ENCODE results near the gene SMAGP.
A peak's percentile ranks its signal among the peaks of the same experiment; 100 is the strongest.
"Not testable (repeated sequence)": the region's sequence is repeated elsewhere in the genome, so short reads cannot be mapped to it uniquely, and the experiment has no call there.

The SMAGP gene, protein sequence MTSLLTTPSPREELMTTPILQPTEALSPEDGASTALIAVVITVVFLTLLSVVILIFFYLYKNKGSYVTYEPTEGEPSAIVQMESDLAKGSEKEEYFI

DNA sequence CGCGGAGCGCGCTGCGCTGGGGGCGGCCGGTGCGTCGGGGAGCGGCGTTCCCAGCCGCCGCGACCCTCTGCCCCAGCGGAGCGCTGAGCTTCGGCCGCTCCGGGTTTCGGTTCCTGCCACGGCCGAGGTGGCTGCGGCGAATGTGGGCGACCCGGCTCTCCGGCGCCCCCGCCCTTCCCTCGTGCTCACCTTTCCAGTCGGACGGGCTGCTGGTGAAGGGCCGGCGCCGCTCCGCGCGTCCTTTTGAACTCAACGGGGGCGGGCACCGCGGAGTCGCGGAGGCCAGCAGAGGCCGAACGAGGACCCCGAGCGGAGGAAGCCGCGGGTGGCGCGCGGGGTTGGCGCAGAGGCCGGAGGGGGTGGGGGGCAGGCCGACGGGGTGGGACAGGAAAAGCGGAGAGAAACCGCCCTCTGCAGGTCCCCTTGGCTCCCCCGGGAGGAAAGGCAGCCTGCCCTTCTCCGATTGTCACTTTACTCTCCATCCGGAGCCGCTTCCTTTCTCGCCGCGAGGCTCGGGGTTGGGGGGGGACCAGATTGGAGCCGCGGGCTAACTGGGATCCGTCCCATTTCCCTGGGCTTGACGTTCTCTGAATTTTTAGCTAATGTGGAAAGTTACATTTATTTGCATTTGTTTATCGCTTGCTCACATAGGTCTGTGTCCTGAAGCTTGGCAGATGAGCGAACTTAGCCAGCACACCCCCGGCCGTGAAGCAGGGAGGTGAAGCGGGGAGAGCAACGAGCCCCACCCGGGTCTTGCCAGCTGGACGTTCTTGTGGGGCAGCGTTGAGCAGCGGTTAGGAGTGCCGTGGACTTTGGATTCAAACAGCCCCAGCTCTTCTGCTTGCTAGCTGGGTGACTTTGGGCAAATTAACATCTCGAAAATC, at the start of gene SMAGP:
Gene SMAGP, minus strand, starts transcription at position 349 of the 884 bp plus-strand sequence. CDS start 1,137 bp downstream, outside the sequence.
- peak; percentile 80 for DNase-seq

DNA sequence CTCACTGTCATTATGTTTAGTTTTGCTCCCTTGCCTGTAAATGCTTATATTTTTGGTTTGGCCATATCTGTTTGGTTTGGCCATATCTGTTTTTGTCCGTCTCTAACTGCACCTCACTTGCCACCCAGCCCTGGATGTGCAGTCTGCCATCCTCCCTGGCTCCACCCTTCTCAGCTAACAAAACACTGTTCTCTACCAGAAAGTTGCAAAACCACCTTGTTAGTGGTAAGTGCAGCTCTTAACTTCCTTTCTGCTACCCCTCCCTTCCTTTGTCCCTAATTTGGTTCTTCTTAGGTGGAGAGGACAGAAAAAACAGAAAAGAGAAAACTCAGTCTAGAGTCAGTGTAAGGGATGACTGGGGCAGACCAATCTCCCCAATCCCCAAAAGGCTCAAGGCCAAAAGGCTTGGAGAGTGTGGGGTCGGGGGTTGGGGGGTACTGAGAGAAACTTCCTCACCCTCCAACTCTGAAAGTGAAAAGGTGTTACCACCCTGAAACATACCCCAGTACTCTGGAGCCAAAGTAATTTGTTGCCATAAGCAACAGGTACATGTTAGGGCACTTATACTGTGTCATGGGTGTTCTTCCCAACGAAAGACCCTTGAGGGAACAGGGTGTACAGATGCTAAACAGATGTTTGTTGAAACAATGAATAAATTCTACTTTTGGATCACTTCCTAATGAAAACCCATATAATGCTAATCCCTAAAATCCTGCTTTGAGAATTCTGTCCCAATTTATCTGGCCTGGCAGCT, 48.8 kb upstream of the SMAGP start:
- no peak for DNase-seq

DNA sequence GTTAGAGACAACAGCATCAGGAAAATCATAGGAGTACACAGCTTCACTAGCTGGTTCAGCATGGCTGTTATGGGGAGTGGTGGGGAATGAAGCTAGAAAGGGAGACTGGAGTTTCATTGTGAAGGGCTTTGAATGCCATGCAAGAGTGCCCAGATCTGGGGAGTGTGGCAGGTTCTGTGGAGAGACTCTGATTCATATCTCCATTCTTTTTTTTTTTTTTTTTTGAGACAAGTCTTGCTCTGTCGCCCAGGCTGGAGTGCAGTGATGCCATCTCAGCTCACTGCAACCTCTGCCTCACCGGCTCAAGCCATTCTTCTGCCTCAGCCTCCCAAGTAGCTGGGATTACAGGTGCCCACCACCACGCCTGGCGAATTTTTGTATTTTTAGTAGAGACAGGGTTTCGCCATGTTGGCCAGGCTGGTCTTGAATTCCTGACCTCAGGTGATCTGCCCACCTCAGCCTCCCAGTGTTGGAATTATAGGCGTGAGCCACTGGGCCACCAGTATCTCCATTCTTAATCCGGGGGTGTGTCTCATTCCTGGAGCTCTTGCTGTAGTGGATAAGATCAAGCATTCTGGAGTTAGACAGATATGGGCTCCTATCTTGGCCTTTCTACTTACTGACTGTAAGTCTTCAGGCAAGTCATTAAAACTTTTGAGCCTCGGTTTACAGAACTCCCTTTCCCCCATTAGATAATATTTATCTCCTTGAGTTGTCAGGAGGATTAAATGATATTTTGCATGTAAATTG, 48.0 kb upstream of the SMAGP start:
- not testable (repeated sequence) for DNase-seq

DNA sequence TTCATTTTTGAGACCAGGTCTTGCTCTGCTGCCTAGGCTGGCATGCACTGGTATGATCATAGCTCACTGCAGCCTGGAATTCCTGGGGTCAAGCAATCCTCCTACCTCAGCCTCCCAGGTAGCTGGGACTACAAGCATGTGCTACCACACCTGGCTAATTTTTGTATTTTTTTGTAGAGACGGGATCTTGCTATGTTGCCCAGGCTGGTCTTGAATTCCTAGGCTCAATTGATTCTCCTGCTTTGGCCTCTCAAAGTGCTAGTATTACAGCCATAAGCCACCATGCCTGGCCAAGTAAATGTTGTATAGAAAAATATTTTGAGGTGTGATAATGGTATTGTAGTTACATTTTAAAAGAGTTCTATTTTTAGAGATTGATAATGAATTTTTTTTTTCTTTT, 41.2 kb upstream of the SMAGP start:
- no peak for DNase-seq

DNA sequence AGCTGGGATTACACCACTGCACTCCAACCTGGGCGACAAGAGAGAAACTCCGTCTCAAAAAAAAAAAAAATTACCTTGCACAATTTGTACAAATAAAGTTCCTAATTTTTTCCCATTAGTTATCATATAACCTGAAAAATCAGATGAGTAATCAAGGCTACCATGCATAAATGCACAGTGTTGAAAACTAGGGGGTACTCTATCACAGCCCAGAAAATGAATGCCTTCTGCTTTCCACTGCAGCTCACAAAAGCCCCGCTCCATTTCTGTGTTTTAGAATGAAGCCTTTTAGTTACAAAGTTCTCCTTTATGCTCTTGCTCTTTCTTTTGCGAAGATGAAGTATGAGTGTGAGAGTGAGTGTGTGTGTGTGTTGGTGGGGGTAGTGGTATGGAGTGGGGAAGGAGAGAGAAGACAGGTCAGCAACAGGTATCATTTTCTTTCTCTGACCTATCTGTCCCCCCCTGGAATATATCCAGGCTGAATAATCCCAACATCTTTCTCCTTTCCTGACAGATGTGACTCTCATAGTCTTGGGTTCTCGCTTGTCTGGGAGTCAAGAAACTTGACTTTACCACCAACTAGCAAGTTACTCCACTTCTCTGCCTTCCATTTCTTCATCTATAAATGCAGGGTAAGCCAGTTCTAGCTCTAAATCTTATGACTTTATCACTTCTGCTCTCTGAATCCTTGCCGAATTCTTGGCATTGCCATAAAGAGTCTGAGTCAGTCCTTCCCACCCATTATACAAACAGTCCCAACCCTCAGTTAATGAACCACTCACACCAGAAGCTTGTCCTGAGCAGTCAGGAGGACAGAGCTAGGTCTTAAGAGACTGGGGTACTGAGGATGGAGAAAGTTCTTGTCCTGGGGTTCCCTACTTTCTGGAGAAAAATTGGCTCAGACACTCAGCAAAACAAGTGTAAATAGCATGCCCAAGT, 37.7 kb upstream of the SMAGP start:
- DNase-seq, result no peak

DNA sequence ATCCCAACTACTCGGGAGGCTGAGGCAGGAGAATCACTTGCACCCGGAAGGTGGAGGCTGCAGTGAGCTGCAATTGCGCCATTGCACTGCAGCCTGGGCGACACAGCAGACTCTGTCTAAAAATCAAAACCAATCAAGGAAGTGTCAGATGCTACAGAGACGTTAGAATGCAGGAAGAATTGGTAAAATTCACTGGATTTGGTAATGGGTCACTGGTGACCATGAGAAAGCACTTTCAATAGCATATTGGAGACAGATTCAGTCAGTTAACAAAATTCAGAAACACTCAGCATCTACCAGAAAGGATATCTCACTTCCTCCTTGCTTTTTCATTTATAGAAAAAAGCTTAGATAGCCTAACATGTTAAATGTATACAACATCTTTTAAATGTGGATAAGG, 36.3 kb upstream of the SMAGP start:
- no peak for DNase-seq

DNA sequence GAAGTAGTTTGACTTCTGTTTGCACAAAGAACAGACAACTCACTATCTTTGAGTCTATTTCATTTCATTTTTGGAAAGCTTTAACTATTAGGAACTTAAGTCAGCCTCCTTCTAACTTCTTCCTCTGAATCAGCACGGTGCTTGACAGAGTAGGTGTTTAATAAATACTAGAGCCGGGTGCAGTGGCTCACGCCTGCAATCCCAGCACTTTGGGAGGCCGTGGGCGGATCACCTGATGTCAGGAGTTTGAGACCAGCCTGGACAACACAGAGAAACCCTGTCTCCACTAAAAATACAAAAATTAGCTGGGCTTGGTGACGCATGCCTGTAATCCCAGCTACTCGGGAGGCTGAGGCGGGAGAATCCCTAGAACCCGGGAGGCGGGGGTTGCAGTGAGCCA, 30.6 kb upstream of the SMAGP start:
- not testable (repeated sequence) for DNase-seq

DNA sequence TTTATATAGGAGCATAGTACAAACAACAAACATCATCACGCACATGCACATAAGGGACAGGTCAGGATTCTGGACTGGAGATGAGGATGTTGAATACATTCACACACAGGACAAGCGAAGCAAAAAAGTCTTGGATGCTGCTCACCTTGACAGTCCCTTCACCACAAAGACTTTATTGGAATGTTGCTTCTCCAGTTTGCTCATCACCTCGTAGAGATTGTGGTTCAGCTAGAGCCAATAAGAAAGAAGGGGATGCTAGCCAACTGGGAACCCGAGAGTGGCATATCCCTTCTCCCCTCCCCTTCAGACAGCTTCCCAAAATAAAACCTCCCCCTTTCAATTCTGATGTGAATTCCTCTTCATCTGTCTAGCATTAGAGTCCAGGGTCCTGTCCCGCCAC, 25.4 kb upstream of the SMAGP start:
- no peak for DNase-seq

DNA sequence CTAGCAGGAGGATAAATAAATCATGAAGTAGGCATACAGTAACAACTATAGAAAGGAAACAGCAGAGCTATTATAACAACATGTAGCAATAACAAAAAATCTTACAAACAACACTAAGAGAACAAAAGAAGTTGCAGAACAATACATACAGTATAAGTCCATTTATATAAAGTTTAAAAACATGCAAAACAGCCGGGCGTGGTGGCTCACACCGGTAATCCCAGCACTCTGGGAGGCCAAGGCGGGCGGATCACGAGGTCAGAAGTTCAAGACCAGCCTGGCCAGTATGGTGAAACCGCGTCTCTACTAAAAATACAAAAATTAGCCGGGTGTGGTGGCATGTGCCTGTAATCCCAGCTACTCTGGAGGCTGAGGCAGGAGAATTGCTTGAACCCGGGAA, 23.9 kb upstream of the SMAGP start:
- not testable (repeated sequence) for DNase-seq

DNA sequence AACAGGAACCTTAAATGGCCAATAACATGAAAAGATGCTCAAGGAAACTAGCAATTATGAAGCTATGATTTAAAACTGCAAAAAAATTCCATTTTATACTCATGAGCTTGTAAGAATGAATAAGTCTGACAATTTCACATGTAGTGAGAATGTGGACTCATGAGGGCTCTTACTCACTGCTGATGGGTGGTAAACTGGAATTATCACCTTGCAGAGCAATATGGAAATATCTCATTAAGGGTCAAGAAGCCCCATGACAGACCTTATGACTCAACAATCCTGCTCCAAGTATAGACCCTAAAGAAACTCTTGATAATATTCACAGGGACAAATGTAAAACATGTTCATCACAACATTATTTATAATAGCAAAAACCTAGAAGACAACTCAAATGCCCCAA, 23.5 kb upstream of the SMAGP start:
- no peak for DNase-seq

DNA sequence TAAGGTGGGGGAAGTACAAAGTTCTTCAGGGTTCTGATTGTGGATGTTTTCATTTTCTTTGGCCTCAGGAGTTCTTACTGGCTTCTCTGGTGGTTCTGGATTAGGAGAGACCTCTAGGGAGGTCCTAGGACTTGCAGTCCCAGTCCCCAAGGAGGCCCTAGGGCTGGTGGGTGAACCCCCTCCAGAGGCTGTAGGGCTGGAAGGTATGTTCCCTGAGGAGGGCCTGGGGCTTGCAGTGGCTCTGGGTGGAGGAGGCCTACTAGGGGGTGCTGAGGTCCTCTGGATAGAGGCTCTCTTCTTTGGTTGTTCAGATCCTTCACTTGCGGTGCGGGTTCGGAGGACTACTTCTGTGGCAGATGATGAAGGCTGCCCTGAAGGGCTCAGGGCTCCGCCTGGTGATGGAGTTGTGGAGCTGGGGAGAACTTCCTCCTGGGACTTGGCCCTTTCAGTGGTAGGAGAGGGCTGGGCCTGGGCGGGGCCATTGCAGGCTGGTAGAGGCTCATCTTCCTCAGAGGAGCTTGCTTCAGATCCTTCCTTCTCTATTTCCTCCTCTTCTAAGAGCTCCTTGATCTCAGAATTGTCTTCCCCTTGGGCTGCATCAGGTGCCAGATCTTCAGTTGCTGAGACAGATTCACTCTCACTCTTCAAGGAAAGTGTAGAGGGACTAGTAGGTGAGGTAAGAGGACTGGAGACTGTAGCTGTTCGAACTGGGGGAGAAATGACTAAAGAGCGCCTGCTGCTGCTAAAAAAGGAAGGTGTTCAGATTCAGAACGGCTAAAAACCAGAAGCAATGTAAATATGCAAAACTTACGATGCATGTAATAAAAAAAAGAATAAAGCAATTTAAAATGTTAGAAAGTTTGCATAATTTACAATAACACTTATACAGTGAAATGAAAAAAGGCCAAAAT, 21.6 kb upstream of the SMAGP start:
- DNase-seq, result not testable (repeated sequence)

DNA sequence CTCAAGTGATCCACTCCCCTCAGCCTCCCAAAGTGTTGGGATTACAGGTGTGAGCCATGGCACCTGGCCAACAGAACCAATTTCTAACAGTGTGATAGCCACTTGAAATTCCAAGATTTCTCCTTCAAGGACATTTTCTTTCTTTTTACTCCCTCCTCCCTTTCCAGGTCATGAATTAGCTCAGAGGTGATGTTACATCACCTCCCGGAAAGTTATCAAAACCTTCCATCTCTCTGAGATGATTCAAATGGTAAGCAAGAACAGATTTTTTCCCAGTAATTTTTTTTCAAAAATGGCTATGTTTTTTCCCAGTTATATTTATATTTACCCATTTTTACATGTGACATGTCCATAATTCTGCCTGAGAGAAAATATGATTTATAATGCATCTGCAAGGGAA, 15.6 kb upstream of the SMAGP start:
- DNase-seq, result no peak

DNA sequence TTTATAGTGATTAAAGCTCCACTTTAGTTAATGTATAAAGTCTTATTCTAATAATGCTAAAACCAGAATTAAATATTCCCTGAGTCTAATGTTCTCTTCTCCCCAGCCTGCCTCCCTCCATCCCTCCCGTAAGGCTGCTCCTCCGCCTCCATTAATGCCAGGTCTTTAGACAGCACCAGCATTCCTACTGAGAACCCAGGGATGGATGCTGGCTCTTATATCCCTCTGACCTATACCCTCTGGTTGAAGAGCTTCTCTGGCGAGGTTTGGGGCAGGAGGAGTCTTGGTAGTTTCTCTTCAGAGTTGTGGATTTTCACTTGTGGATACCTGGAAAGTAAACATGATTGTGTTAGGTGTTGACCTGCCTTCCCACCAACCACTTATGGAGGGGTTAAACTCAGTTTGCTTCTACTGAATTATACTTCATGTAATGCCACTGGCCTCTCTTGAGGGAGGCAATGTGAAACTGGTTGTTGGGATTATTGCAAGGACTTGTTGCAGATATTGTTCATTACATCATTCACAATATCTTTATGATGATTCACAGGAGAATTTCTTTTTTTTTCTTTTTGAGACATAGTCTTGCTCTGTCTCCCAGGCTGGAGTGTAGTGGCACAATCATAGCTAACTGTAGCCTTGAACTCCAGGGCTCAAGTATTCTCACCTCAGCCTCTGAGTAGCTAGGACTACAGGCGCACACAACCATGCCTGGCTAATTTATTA, 11.1 kb upstream of the SMAGP start:
- no peak for DNase-seq

DNA sequence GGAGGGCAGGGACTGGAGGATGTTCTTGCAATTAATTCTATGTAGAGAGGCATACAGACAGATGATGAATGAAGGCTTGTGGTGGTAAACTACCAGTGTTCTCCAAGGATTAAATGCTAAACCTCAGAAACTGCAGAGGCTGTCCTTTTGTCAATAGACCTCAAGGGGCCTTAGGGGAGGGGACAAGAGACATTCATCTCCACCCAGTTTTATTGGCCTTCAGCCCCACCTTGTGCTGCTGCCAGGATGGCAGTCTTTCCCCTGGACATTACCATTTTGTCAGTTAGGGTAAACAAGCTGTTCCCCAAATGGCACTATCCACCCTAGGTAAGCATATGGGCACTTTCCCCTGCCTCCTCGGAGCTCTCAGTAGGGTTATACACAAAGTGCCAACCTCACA, 4.9 kb upstream of the SMAGP start:
- DNase-seq, result no peak

DNA sequence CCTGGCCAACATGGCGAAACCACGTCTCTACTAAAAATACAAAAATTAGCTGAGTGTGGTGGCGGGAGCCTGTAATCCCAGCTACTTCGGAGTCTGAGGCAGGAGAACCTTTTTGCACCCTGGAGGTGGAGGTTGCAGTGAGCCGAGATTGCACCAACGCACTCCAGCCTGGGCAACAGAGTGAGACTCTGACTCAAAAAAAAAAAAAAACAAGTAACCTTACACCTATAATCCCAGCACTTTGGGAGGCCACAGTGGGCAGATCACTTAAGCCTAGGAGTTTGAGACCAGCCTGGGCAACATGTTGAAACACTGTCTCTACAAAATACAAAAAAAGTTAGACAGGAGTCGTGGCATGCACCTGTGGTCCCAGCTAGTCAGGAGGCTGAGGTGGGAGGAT, 2.6 kb upstream of the SMAGP start:
- not testable (repeated sequence) for DNase-seq

DNA sequence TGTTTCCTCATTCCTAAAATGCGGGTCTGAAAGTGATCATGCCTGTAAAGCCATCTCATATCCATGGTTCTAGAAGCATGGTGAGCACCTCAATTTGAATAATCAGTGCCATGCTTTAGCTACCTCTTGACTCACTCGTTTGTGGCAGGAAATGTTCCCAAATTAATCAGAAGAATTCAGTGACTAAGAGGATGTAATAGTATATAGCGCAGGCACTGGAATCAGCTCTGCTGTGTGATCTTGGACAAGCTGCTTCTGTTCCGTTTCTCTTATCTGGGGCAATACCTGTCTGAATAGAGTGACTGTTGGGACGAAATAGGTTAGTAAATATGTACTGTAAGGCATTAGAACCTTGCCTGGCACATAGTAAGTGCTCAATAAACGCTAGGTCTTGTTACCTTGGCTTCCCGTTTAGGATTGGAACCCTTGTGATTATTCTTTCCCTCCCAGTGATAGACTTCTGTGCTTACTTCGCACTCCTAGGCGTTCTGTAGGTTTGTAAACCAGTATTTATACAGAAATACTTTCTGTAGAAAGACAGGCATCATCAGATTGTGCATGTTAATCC, 820 bp upstream of the SMAGP start:
- no peak for DNase-seq

DNA sequence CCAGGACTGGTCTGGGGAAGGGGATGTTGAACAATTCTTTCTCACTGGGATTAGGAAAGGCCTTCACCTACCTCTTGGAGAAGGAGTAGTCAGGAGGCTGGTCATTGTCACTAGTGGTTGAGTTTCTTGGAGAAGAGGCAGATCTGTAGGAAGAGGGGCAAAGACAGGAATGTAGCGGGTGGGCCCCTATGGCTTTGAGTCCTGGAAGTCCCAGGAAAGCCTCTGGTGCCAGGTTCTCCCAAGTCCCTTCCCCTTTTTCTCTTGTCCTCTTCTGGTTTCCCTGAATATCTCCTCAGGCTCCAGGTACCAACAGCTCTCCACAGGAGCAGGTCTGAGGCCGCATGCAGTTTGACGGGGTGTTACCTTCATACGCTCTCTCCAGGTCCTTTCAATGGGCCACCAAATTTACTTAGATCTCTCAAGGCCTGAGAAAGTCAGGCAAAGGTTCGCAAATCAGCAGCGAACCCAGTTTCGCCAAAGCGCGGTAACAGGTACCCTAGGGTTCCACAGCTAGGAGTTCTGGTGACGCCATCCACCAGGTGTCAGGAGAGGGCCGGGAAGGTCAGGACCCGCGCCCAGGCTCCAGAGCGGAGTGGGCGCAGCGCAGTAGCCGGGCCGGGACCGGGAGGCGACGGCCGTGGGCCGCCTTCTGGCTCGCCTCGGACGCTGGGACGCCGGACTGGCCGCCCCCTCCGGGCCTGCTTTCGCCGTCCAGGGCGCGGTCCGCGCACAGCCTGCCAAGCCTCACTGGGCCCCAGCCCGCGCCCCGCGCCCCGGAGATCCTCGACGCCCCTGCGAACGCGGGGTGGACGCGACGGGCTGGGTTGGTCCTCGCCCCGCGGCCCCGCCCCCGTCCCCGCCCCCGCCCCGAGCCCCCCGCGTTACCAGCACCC, 795 bp downstream of the SMAGP start:
- DNase-seq, result peak; percentile 80

DNA sequence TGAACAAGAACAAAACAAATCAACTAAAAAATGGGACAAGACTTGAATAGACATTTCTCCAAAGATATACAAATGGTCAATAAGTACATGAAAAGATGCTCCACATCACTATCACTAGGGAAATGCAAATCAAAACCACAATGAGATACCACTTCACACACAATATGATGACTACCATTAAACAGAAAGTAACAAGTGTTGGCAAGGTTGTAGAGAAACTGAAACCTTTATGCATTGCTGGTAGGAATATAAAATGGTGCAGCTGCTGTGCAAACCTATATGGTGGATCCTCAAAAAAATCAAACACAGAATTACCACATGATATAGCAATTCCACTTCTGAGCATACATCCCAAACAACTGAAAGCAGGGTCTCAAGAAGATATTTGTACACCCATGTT, 5.2 kb downstream of the SMAGP start:
- DNase-seq, result no peak

DNA sequence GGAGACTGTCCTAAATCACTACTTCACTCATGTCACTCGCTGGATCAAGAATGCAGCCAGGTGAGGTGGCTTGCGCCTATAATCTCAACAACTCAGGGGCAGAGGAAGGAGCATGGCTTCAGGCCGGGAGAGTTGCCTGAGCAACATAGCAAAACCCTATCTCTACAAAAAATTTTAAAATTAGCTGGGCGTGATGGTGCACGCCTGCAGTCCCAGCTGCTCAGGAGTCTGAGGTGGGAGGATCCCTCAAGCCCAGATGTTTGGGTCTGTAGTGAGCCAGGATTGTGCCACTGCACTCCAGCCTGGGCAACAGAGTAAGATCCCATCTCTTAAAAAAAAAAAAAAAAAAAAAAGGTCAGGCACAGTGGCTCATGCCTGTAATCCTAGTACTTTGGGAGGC, 5.9 kb downstream of the SMAGP start:
- no peak for DNase-seq

Data from activated CD8-positive, alpha-beta memory T cell treated with anti-CD3 and anti-CD28 coated beads for 24 hours (primary cell).